Stimulated activated naive CD8-positive, alpha-beta T cell treated with anti-CD3 and anti-CD28 coated beads, Interleukin-15, Interleukin-2, amounts not matched to agents 100 U/mL and 50 U/mL, for 24 hours (primary cell): ENCODE results near the gene SEMA5B.
A peak's percentile ranks its signal among the peaks of the same experiment; 100 is the strongest.

Experiments
- ATAC-seq: fragments of 150-1000 bp; cut with Tn5 transposase; one replicate; pipeline ENCODE4 v1.10.0; 2021
- DNase-seq: peaks from one replicate; pipeline ENCODE4 v3.0.0; 2021

SEMA5B gene

DNA sequence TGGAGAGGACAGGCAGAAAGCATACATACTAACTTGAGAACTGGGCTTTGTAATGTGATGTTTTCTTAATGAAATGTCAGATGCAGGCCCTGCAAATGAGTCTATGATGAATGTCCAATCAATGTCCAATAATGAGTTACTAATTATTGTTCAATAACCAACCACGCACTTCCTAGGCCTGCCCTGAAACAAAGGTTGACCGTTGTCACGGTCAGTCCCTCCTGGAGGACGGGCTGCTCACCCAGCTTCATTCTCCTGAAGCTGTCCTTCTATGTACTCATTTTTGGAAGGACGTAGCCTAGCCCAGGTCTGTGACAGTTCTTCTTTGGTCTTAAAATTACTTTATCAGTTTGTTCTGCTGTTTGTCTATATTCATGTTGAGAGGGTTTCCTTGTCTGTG lies 30.9 kb upstream of the SEMA5B start:
- no peak for ATAC-seq

DNA sequence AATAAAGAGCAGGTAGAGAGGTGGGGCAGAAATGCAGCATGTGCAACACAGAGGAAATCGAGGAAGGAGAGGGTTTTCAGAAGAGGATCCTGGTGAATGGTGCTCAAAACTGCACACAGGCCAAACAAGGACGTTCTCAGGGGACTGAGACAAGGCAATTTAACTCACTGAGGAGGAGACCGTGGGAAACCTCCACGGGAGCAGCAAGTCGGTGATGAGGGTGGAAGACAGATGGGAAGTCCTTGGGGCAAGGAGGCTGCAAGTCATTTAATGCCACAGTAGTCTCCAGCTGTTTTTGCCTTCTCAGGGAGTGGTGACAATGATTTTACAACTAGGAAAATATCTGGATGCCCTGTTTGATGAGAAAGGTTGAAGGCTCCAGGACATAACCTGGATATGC lies 27.8 kb upstream of the SEMA5B start:
- ATAC-seq (no peak), DNase-seq (no peak)

More for the DNA sequence above, 30.9 kb upstream of the SEMA5B start:
- DNase-seq, result no peak

DNA sequence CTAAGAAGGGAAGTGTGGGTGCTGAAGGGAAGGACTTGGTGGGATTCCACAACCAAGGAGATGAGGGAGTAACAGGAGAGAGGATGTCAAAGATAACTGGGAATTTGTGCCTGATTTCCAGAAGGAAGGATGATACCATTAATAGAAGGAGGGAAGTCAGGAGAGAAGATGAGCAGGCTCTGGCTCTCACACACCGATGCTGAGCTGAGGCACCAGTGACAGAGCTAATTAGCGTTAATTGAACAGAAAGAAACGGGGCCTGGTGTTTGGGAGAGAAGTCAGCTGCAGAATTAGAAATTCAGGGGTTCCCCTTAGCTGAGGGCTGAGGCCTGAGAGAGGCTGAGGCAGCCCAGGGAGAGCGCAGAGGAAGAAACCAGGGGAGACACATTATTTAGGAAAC lies 27.4 kb upstream of the SEMA5B start:
- ATAC-seq, result no peak

DNA sequence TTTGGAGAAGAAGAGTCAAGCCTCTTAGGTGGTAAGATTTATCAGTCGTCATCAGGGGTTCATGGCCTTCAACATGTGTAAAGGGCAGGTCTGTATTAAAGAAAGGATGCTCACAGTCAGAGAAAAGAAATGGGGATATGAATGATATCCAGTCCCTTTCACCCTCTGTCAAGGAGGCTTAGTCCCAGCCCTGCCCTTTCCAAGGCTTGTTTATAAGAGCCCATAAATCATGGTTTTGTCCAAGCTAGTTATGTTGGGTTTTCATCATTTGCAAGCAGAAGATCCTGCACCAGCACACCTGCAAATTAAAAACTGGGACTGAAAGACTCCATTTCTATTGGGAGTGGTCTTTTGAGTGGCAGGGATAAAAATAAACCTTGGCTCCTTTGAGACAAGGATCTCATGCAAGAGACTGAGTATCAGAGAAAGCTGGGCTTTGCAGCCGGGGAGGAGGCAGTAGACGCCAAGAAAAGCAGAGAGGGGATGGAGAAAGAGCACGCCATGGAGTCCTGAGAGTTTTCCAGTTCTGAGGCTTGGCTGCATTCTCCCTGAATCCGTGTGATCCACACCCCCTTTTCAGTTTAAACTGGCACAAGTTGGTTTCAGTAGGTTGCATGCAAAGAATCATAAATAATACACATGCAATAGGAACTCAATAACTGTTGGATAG lies 26.7 kb upstream of the SEMA5B start:
- no peak for ATAC-seq
- DNase-seq, result no peak

More for the DNA sequence above, 27.4 kb upstream of the SEMA5B start:
- DNase-seq, result no peak

DNA sequence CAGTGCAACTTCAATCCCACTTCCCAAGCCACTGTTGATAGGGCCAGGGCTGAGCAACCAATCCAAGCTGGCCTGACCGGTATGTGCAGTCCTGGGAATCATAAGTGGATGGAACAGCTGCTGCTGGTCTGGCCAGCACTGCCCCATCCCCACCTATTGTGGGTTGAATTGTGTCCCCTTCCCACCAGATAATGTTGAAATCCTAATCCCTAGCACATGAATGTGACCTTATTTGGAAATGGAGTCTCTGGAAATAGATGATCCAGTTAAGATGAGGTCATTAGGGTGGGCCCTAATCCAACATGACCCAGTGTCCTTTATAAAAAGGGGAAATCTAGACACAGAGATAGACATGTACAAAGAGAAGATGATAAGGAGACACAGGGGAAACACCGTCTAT lies 25.5 kb upstream of the SEMA5B start:
- DNase-seq (no peak), ATAC-seq (no peak)

DNA sequence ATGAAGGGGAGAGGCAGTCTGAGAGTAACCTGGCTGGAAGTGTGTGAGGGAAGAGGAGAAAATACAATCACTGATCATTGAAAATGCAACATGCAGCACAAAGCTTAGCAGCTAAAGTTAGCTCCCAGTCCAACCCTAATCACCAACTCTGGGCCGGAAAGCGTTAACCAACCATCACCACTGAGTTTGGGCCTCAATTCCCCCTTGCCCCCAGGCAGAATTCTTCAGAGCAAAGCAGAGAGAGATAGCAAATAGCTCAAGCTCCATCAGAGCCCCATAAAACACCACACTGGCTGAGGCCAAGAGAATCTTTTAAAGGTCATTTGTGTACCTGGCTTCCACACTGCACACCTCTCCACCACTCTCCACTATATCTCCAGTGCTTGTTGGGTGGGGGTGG lies 23.1 kb upstream of the SEMA5B start:
- DNase-seq, result no peak
- ATAC-seq, result no peak

DNA sequence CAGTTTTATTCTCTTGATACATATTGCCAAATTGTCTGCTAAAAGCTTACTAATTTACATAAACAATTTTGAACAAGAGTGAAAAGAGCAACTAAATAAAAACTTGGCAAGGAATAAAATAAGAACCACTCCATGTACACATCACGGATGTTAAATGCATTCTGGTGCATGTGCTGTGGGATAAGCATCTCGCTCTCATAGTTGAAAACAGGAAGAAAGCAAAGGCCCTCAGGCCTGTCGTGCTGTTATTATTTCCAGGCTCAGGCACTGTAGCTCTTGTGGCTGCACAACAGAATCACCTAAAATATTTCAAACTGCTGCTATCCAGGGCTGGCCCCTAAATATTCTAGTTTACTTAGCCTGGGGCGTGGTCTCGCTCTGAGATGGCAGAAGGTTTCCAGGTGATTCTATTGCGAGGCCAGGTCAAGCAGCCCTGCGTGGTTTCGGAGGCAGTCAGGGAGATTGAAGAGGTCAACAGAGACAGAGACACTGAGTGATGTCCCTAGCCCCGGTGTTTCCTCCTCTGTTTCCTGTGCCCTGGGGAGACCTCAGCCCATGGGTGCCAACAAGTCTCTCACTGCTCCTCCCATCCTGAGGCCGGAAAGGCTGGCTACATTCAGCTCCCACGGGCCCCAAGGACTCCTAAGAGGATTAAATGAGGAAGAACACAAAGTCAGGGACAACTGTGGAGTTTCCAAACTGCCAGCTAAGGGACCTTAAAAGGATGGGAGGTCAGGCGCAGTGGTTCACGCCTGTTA lies 21.1 kb upstream of the SEMA5B start:
- ATAC-seq (no peak), DNase-seq (no peak)

DNA sequence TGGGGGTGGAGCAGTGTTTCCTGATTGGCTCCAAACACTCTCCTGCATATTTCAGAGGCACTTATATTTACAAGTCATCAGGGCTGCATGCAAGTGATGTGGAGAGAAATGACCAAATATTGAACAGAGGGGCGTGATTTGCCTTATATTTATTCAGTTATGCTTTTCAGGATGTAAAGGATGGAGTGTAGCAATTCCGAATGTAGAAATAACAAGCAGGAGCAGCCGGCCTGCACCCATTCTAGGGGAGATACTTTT lies 19.4 kb upstream of the SEMA5B start:
- no peak for ATAC-seq
- DNase-seq, result no peak

DNA sequence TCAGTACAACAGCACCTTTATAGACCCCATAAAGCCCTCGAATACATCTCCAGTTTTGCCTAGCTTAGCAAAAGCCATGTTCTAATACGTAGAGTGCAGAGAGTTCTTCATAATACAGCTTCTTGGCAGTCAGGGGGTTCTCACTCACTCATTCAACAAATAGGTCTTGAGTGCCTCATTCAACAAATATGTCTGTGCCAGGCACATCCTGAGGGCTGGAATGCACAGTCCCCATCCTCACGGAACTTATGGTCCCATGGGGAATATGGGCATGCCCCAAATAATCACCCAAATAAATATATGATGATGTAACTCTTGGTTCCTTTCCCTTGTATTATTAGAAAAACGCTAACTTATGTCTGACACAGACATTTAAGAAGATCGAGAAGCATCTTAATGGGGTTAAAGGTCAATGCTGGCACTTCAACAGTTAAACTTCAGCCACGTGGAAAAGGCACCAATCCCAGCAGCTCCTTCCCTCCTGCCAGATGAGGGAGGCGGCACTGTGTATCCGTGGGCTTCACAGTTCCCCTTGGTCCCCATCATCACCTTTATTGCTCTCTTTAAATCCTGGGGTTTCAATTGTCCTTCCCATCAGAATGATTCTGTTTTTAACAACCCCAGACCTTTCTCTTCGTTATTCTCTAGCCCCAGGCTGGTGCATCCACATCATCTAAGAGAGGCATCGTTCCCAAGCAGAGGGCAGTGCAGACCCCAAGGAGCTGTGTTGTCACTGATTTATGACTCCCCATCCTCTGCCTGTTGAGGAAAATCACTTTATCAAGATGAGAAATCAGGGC lies 18.9 kb upstream of the SEMA5B start:
- ATAC-seq, result no peak
- DNase-seq, result no peak

DNA sequence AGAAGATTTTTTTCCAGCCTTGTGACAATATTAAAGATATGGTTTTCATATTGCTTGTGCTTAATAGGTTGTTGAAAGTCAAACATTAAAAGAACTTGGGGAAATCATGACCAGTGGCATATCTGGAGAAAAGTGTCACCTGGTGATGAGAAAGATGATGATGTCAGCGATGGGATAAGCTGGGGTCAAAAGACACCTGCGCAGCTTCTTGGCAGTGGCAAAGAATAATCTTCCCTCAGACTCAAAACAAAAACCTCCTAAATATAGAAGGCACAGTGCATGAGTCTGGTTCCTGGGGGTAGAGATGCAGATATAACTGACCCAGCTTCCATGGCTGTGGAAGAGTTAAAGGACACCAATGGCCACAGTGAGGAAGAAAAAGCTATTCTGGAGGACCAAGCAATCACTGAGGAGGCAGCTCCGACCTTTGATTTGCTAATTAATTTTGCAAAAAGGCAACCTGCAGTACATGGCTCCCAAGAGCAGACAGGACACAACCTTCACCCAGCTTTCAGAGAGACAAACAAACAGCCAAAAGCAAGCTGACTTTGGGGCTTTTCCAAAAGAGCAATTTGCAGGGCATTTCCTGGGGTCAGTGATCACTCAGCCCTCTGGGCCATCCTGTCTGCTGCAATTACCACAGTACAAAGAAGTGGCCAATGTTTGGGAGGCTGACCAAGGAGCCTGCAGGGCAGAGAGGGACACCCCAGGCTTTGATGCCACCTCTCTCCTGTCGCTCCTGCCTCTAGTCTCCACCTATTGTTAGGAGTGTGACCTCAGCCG lies 17.6 kb upstream of the SEMA5B start:
- ATAC-seq (no peak), DNase-seq (no peak)

DNA sequence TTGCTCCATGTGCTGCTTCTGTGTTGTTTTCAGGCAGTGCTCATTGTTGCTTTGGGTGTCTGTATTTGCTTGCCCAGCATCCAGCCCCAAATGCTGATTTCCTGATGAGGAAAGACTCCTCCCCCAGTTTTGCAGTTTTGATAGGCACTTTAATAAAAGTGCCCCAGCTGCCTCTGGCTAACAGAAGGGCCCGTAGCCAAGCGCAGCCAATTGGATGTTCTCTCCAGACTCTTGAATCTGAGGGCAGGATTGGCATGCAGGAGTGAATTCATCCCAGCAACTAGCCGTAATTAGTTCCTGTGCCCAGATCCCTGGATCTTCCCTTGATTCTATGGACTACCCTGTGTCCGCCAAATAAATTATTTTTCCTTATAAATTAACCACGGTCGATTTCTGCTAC lies 14.8 kb upstream of the SEMA5B start:
- ATAC-seq, result no peak
- DNase-seq, result no peak

DNA sequence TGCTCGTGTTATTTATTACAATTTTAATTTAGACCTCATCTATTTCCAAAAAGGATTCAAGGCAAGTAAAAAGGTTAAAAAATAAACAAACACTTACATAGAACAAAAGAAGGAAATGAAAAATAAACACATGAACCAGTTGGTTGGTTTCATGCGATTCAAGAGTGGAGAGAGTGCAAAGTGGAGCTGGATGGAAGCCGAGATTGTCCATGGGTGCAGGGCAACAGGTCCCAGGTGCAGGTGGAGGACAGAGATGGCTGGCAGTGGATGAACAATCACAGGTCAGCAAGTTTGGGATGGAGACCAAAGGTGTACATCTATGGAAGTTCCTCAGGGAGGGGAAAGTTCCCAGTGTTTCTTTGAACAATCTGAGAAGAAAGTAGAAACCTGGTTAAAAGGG lies 11.6 kb upstream of the SEMA5B start:
- DNase-seq (no peak), ATAC-seq (no peak)

DNA sequence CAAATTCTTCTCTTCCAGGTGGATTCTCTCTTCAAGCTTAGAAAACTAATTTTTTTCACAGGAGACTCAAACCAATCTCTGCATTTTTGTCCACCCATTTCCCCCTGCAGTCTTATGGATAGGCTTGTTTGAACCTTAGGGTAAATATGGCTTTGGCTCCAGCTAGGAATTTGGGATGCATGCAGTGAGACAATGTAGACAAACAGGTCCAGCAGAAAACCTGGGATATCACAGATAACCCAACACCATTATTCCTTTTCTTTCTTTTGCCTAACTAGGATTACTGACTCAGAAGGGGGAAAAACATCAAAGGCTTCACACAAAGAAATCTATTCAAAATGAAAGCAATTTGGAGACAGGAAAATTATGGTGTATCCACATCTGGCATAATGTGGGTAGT lies 11.2 kb upstream of the SEMA5B start:
- DNase-seq (no peak), ATAC-seq (no peak)

DNA sequence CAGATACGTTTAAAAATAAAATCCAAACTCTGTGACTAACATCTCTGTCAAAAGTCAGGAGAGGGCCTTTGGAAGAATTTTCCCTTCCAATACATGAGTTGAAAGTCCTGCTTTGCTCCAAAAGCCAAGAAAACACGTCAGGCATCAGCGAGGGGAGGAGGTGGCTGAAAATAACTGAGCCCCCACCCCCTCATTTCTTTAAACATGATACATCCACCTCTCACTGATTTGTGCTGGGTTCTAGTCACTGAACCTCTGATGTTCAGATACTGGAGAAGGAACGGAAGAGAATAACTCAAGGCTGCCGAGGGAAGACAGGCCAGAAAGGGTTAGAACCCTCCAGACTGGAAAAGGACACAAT lies 9.4 kb upstream of the SEMA5B start:
- no peak for DNase-seq
- ATAC-seq, result no peak

DNA sequence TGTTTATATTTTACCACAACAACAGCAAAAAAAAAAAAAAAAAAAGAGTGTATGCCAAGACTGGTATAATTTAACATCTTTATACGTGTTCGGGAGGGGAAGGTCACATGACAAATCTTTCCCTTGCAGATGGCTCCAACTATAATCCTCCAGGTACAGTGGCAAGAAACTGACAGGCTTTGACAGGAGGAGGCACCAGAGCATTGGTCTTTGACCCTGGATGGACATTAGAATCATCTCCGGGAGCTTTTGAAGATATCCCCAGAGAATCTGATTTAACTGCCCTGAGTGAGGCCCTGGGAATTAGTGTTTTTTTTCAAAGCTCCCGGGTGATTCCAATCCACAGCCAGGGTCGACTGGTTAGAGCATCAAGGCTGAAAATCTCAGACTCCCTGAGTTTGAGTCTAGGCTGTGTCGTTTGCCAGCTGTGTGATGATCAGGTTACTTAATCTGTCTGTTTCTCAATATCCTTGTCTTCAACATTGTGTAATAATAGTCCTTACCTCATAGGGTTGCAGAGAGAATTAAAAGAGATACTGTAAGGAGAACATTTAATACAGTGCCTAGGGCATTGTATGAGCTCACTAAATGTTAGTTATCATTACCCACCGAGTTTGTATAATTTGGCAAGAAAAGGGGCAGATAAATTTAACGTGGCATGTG lies 8.9 kb upstream of the SEMA5B start:
- ATAC-seq (no peak), DNase-seq (no peak)

DNA sequence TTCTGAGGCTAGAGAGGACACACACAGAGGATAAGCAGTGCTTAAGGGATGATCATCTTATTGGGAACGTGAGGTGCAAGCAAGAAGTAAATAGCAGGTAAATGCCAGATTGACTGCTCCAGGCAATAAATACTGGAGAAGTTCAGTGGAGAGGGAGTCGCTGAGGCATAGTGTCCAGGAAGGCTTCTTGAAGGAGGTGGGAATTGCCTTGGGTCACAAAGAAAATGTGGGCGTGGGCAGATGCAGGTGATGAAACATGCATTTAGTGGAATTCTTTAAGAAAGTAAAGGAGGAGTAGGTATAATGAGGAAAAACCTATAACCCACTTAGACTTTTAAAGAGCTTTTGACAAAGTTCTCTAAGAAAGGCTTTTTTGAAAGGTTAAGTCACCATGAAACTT lies 7.4 kb upstream of the SEMA5B start:
- no peak for DNase-seq
- no peak for ATAC-seq

DNA sequence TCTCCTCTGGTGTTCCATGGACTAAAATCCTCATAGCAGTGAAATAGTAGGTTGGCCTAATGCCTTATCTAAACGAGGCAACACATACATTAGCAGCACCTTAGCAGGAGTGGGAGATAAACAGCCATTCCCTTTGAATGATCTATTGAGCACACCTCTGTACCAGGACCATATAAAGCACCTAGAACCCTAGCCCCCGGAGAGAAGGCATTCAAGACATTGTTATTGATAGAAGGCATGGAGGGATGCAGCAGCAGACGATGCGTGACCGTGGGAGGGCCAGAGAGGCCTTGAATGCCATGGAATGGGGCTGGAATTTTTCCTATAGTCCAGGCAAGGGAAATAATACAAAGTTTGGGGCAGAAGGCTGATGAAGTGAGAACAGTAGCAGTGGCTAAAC lies 6.6 kb upstream of the SEMA5B start:
- DNase-seq (no peak), ATAC-seq (no peak)

DNA sequence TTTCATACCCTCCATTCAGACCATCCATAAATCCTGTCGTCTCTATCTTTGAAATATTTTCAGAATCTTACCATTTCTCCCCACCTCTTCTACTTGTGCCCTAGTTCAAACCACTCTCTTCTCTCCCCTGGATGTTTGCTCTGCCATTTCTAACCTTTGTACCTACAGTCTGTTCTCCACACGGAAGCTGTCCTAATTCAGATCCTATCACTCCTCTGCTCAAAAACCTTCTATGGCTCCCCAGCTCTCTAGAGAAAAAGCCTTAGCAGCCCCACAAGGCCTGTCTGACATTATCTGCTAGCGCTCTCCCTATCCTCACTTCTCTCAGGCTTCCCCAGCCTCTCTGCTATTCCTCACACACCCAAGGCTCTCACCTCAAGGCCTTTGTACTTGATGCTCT lies 4.5 kb upstream of the SEMA5B start:
- no peak for DNase-seq
- no peak for ATAC-seq

DNA sequence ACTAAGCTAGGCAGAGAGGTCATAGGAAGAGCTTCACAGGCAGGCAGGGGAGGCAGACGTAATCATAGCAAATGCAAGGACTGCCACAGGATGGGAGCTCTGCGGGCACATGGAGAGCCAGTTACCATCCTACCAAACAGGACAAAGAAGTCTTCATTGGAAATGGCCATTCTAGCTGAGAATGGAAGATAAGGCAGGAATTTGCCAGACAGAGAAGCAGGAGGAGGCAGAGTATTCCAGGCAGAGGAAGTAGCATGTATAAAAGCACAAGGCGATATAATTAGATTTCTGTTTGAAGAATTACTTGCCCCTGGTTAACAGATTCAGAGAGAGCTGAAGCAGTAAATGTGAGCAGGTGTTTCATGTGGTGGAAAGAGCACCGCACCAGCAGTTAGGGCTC lies 3.5 kb upstream of the SEMA5B start:
- no peak for ATAC-seq
- no peak for DNase-seq

DNA sequence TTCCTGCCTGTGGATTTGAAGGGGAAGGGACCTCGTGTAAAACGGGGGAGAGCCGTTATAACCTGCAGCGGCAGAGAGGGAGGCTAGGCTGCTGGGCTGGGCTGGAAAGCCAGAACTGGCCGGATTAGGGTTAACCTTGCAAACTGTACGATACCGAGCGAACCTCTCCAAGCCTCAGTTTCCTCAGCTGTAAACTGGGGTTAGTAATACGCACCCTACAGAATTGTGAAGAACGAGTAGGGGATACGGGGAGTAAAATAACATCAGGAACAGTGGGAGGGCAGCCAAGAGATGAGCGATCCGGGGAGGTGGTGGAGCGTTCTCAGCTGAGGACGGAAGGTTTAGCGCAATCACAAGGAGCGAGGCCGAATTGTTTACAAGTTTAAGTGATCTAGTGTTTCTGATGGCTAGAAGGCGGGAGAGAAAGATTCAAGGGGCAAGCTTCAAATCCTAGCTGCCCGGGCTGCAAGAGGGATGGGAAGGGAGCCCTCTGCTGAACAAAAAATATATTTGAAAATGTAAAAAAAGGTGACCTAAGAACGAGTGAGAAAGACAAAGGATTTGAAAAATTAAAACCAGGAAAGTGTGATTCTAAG lies 768 bp upstream of the SEMA5B start:
- ATAC-seq (peak; percentile 30), DNase-seq (peak; percentile 11)

DNA sequence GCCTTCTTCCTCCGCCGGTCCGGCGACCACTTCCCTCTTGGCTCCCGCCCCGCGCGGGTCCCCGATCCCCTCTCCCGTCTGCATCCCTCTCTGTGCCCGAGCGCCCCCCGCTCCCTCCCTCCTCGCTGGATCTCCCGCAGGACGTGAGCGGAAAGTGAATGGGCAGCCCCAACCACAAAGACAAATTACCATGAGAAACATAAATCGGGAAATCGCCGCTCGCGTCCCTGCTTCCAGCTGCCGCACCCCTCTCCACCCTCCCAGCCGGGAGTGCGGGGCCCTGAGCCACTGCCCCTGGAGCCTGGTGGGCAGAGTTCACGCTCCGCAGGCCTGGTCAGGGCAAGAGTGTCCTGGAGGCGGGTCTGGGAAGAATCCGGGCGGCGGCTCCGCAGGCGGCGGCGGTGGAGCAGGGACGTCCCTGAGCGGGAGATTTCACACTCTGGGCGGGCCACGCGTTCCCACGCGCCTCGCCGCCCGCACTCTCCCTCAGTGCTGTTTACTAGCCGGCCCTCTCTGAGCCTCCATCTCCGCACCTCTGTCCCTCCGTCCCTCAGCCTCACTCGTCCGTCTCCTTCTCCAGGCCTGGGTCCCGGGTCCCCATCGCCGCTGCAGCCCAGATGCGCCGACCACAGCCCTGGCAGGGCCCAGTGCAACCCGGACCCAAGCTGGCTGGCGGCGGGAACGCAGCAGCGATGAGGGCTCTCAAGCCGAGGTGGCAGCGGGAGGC lies 835 bp downstream of the SEMA5B start:
- no peak for ATAC-seq
- peak; percentile 18 for DNase-seq
